AG04450 (cell line): ENCODE results near the gene FLRT3. TPM values are rescaled to one million over a fixed set of nuclear protein-coding genes. Genes with fewer than 3 reads are reported as not detected.

Source experiments
- CTCF ChIA-PET: fragments of 300-600, 350-600 bp; formaldehyde crosslinking; extraction: SDS; loops from one replicate; lab custom pipeline; 2022; ENCODE audit warnings: antibody characterized with exemption, inconsistent platforms; lab: Charles Lee
- POLR2A ChIA-PET: fragments of 350-600 bp; formaldehyde crosslinking; extraction: SDS; loops from one replicate; lab custom pipeline; 2021; ENCODE audit warnings: antibody characterized with exemption, inconsistent platforms; lab: Yijun Ruan, JAX
- DNase-seq: peaks from one replicate; pipeline ENCODE4 v3.0.0-alpha.2; 2011; ENCODE audit warnings: low read depth, low spot score
- H3K27ac ChIP-seq: one replicate; pipeline ENCODE4 v1.5.1; 2012; ENCODE audit warnings: low read depth, low read length, control low read depth
- H3K27me3 ChIP-seq: one replicate; pipeline ENCODE4 v1.6.0; 2012; ENCODE audit warnings: low read length; ENCODE audit not compliant: control insufficient read depth, insufficient read depth
- H3K4me3 ChIP-seq: 2 replicates; pipeline ENCODE4 v1.5.1; 2011; ENCODE audit warnings: mild to moderate bottlenecking, low read depth, low read length, control low read depth
- H3K9me3 ChIP-seq: 2 replicates; pipeline ENCODE4 v1.5.1; 2012; ENCODE audit warnings: low read length; ENCODE audit not compliant: control insufficient read depth, insufficient read depth
- CTCF ChIP-seq: IDR thresholded peaks from 2 replicates; pipeline ENCODE4 v1.5.1; 2011; ENCODE audit warnings: low read depth, low read length, control low read depth, inconsistent platforms
- polyA plus RNA-seq: library from polyadenylated mRNA; depleted of rRNA; stranded (reverse); fragments of >200 nt; gene quantifications from 2 replicates; pipeline ENCODE4 v1.2.3, GENCODE V29; 2011

The FLRT3 gene
- polyA plus RNA-seq, 1 experiment = 3.0 TPM

GRCh38 chr20:14332866-14333265 is 4.5 kb downstream of the FLRT3 start:
- no peaks in the 10 kb centered on the region for H3K9me3 ChIP-seq
- H3K4me3 ChIP-seq = no peak overlapping the region
- no peak for TF ChIP-seq CTCF
- no peak for DNase-seq
- ChIA-PET POLR2A (no interaction called here), CTCF (interaction anchor here (1.2 kb wide), 1 partner anchor 9 kb away, joined by 3 read pairs; no protein-coding TSS in a partner anchor)
- no peak overlapping the region for H3K27ac ChIP-seq
- H3K27me3 ChIP-seq = no peaks in the 10 kb centered on the region

GRCh38 chr20:14331646-14332045 is 5.8 kb downstream of the FLRT3 start:
- TF ChIP-seq CTCF = no peak
- ChIA-PET CTCF (interaction anchor here (1.1 to 1.2 kb wide), 2 partner anchors 10 to 256 kb away, joined by 3 read pairs; no protein-coding TSS in a partner anchor), POLR2A (no interaction called here)

GRCh38 chr20:14319704-14320103 is 17.7 kb downstream of the FLRT3 start:
- Histone ChIP-seq H3K9me3 (no peaks in the 10 kb centered on the region), H3K27me3 (no peaks in the 10 kb centered on the region), H3K27ac (no peak overlapping the region), H3K4me3 (no peak overlapping the region)
- DNase-seq = no peak
- ChIA-PET CTCF (interaction anchor here (2.1 kb wide), 1 partner anchor 18 kb away, joined by 10 read pairs; the partner anchor contains the start of gene FLRT3), POLR2A (no interaction called here)
- no peak for TF ChIP-seq CTCF

More at GRCh38 chr20:14331646-14332045, 5.8 kb downstream of the FLRT3 start:
- Histone ChIP-seq H3K4me3 (no peak overlapping the region), H3K27ac (no peak overlapping the region), H3K27me3 (no peaks in the 10 kb centered on the region), H3K9me3 (no peaks in the 10 kb centered on the region)
- DNase-seq = no peak

- Histone ChIP-seq H3K27ac (no peak overlapping the region), H3K4me3 (no peak overlapping the region), H3K9me3 (no peaks in the 10 kb centered on the region), H3K27me3 (no peaks in the 10 kb centered on the region)
- ChIA-PET POLR2A (no interaction called here), CTCF (no interaction called here)
- no peak for TF ChIP-seq CTCF
- DNase-seq = no peak
These were observed 23.9 kb downstream of the FLRT3 start for GRCh38 chr20:14313341-14314020.

GRCh38 chr20:14312001-14312400 is 25.4 kb downstream of the FLRT3 start:
- no peak for DNase-seq
- no peak for TF ChIP-seq CTCF
- CTCF ChIA-PET = no interaction called here
- H3K4me3 ChIP-seq = no peak overlapping the region
- POLR2A ChIA-PET = no interaction called here
- H3K9me3 ChIP-seq = no peaks in the 10 kb centered on the region
- H3K27me3 ChIP-seq = no peaks in the 10 kb centered on the region
- no peak overlapping the region for H3K27ac ChIP-seq
